Endothelial cell of umbilical vein (primary cell): Measurements from ENCODE around the gene POLN. TPM values are rescaled to one million over a fixed set of nuclear protein-coding genes. Genes with fewer than 3 reads are reported as not detected.

Experiments used
- BruUV-seq: library from RNA; stranded (reverse); fragments of 400-500 nt; replicated peaks from 2 replicates; lab custom pipeline; 2021; lab: Mats Ljungman, UMichigan
- CTCF ChIA-PET: fragments of 300-600, 350-600 bp; sonication (Branson Sonifier 250); formaldehyde crosslinking; loops from one replicate; lab custom pipeline; 2021; ENCODE audit warnings: antibody characterized with exemption, inconsistent platforms; lab: Charles Lee
- POLR2A ChIA-PET: fragments of 300-600, 350-600 bp; sonication (Branson Sonifier 250); formaldehyde crosslinking; loops from one replicate; lab custom pipeline; 2021; ENCODE audit warnings: antibody characterized with exemption, inconsistent platforms; lab: Charles Lee
- DNase-seq: peaks from one replicate; pipeline ENCODE4 v3.0.0-alpha.2; 2011; ENCODE audit warnings: low read depth, low spot score
- FAIRE-seq: peaks from 2 replicates; lab custom pipeline; 2011; peaks lifted over from hg19 to GRCh38; lab: Jason Lieb, UNC
- H2AFZ ChIP-seq: 2 replicates; pipeline ENCODE4 v1.6.0; 2012; ENCODE audit warnings: low read depth, low read length, control low read depth, inconsistent platforms
- H3K27ac ChIP-seq: 2 replicates; pipeline ENCODE4 v1.5.1; 2011; ENCODE audit warnings: low read depth, mild to moderate bottlenecking, control low read depth, low read length, moderate library complexity; ENCODE audit not compliant: insufficient read depth
- H3K27me3 ChIP-seq, 2 experiments: 2 replicates each; pipeline versions ENCODE4 v1.6.0 to v1.6.1; 2011; ENCODE audit warnings: low read length in 2 of 2, mixed read lengths in 1 of 2; ENCODE audit not compliant: control insufficient read depth in 2 of 2, insufficient read depth in 2 of 2
- H3K36me3 ChIP-seq, 2 experiments: 2 replicates in 1 of 2; 3 replicates in 1 of 2; pipeline ENCODE4 v1.5.1; 2011; ENCODE audit warnings: low read length in 2 of 2, mild to moderate bottlenecking in 1 of 2, moderate library complexity in 1 of 2; ENCODE audit not compliant: control insufficient read depth in 2 of 2, insufficient read depth in 2 of 2; ENCODE audit errors: extremely low read depth in 1 of 2
- H3K4me1 ChIP-seq: 3 replicates; pipeline ENCODE4 v1.5.1; 2011; ENCODE audit warnings: mild to moderate bottlenecking, low read length; ENCODE audit not compliant: control insufficient read depth, insufficient read depth; ENCODE audit errors: extremely low read depth
- H3K4me2 ChIP-seq: 2 replicates; pipeline ENCODE4 v1.6.1; 2011; ENCODE audit warnings: low read length, control low read depth, mixed read lengths; ENCODE audit not compliant: insufficient read depth
- H3K4me3 ChIP-seq, 3 experiments: fragments of 200-600 bp in 1 of 3; sonication (generic), shearing (Covaris generic) in 1 of 3; replicated peaks in 1 of 3; 2 replicates each; pipeline ENCODE4 v1.5.1; 2011 to 2016; ENCODE audit warnings: control low read depth in 3 of 3, low read length in 3 of 3, mild to moderate bottlenecking in 2 of 3, inconsistent platforms in 1 of 3, low read depth in 1 of 3, moderate library complexity in 1 of 3; ENCODE audit not compliant: insufficient read depth in 1 of 3
- H3K79me2 ChIP-seq: 2 replicates; pipeline ENCODE4 v1.6.0; 2012; ENCODE audit warnings: low read length, inconsistent platforms; ENCODE audit not compliant: control insufficient read depth, insufficient read depth
- H3K9ac ChIP-seq: replicated peaks from 2 replicates; pipeline ENCODE3; 2011; ENCODE audit warnings: low read length, control low read depth; ENCODE audit not compliant: insufficient read depth; ENCODE audit errors: extremely low read depth
- H3K9me1 ChIP-seq: replicated peaks from 3 replicates; pipeline ENCODE4 v1.6.0; 2011; ENCODE audit warnings: mild to moderate bottlenecking, low read length; ENCODE audit not compliant: control insufficient read depth, insufficient read depth; ENCODE audit errors: extremely low read depth
- H3K9me3 ChIP-seq: replicated peaks from 2 replicates; pipeline ENCODE4 v1.5.1; 2012; ENCODE audit warnings: low read length, inconsistent platforms; ENCODE audit not compliant: control insufficient read depth, insufficient read depth
- H4K20me1 ChIP-seq: replicated peaks from 2 replicates; pipeline ENCODE3; 2011; ENCODE audit warnings: mild to moderate bottlenecking, low read length; ENCODE audit not compliant: control insufficient read depth, insufficient read depth; ENCODE audit errors: extremely low read depth
- CTCF ChIP-seq, 2 donors: IDR thresholded peaks; 1 replicate in 1 of 2; 2 replicates in 1 of 2; pipeline ENCODE4 v1.5.1; 2011; ENCODE audit warnings: low read length in 2 of 2, mild to moderate bottlenecking in 2 of 2, moderate library complexity in 2 of 2, control low read depth in 1 of 2, inconsistent platforms in 1 of 2, low read depth in 1 of 2; ENCODE audit not compliant: insufficient read depth in 1 of 2; ENCODE audit errors: extremely low read depth in 1 of 2
- EZH2 ChIP-seq: IDR thresholded peaks from 2 replicates; pipeline ENCODE4 v1.6.1; 2012; ENCODE audit warnings: borderline replicate concordance, low read depth, mild to moderate bottlenecking, moderate library complexity, low read length, inconsistent platforms; ENCODE audit not compliant: severe bottlenecking
- FOS ChIP-seq: IDR thresholded peaks from 2 replicates; pipeline ENCODE4 v1.6.1; 2011; ENCODE audit warnings: mild to moderate bottlenecking, low read length, moderate library complexity, borderline replicate concordance; ENCODE audit not compliant: insufficient read depth
- GATA2 ChIP-seq: IDR thresholded peaks from 2 replicates; pipeline ENCODE4 v1.7.0; 2011; ENCODE audit warnings: low read depth, mild to moderate bottlenecking, moderate library complexity, mixed read lengths, low read length; ENCODE audit not compliant: insufficient read length, insufficient read depth
- JUN ChIP-seq: IDR thresholded peaks from 2 replicates; pipeline ENCODE4 v1.6.1; 2011; ENCODE audit warnings: borderline replicate concordance, low read depth; ENCODE audit not compliant: insufficient read length, insufficient read depth
- MAX ChIP-seq: IDR thresholded peaks from 2 replicates; pipeline ENCODE4 v1.6.1; 2011; ENCODE audit not compliant: insufficient read depth, insufficient read length
- MYC ChIP-seq: IDR thresholded peaks from one replicate; pipeline ENCODE4 v1.6.1; 2011; ENCODE audit warnings: mild to moderate bottlenecking, low read depth, low read length
- POLR2A ChIP-seq: IDR thresholded peaks from 2 replicates; pipeline ENCODE4 v1.6.1; 2012; ENCODE audit warnings: low read depth, mild to moderate bottlenecking, control low read depth, low read length
- POLR2AphosphoS5 ChIP-seq: IDR thresholded peaks from 2 replicates; pipeline ENCODE4 v1.6.1; 2012; ENCODE audit warnings: low read depth, mild to moderate bottlenecking, control low read depth, low read length, moderate library complexity; ENCODE audit not compliant: insufficient read depth
- dilution Hi-C: fragments of 300-500 bp; cut with MboI; formaldehyde crosslinking; loops from one replicate; pipeline ENCODE4 v1.15.0; 2019; ENCODE audit warnings: low sequenced_read_pairs; ENCODE audit not compliant: extremely low pct_ligation_motif_present
- intact Hi-C: fragments of 100-400 bp; cut with micrococcal nuclease; formaldehyde crosslinking; loops from one replicate; pipeline ENCODE4 v1.10.0; 2022
- polyA plus RNA-seq, 4 experiments: library from polyadenylated mRNA; depleted of rRNA in 3 of 4; stranded (reverse) in 3 of 4; unstranded in 1 of 4; fragments of >200 nt; gene quantifications; 2 replicates each; pipeline versions ENCODE4 v1.2.1 to v1.2.3, GENCODE V29; 2011 to 2012; ENCODE audit warnings: missing spikeins in 1 of 4
- total RNA-seq: library from RNA; stranded (reverse); gene quantifications from 2 replicates; pipeline ENCODE4 v1.2.3, GENCODE V29; 2021

POLN gene
- total and polyA plus RNA-seq, 2 donors (not counting 3 experiments of a cell fraction or from before 2014, with no cell fraction given) = 1.3 to 4.2 TPM

DNA sequence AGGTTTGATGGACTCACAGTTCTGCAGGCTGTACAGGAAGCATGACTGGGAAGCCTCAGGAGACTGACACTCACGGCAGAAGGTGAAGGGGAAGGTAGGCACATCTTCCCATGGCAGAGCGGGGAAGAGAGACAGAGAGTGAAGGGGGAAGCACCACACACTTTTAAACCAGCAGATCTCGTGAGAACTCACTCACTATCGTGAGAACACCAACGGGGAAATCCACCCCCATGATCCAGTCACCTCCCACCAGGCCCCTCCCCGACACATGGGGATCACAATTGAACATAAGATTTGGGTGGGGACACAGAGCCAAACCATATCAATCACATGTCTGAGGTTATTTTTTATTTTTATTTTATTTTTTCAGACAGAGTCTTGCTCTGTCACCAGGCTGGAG is 187.7 kb downstream of the POLN start:
- intact Hi-C loops = no loop called here
- Histone ChIP-seq H3K9me1 (no peaks in the 10 kb centered on the region), H3K27me3 (peaks cover 38 to 43% of the 10 kb centered on the region in 2 experiments), H2AFZ (no peak overlapping the region), H3K4me3 (no peak overlapping the region), H3K4me1 (no peaks in the 10 kb centered on the region), H3K4me2 (no peak overlapping the region), H3K9ac (no peak overlapping the region), H3K36me3 (no peaks in the 10 kb centered on the region), H3K9me3 (no peaks in the 10 kb centered on the region), H3K27ac (no peak overlapping the region), H4K20me1 (no peaks in the 10 kb centered on the region), H3K79me2 (no peaks in the 10 kb centered on the region)
- FAIRE-seq (no peak), DNase-seq (no peak)
- POLR2A ChIA-PET = no interaction called here
- TF ChIP-seq POLR2AphosphoS5 = no peak
- no peak for TF ChIP-seq POLR2A
- TF ChIP-seq MAX = no peak
- TF ChIP-seq JUN = no peak
- TF ChIP-seq CTCF (IDR thresholded peaks at IDR 0.05; ENCODE audit: extremely low read depth in 1 of 2, insufficient read depth in 1 of 2, low read depth in 1 of 2, low read length in 2 of 2) = no peak
- no peak for TF ChIP-seq GATA2
- no peak for TF ChIP-seq MYC
- no peak for TF ChIP-seq EZH2
- no peak for TF ChIP-seq FOS
- CTCF ChIA-PET = no interaction called here
- dilution Hi-C loops = no loop called here
- no TSS peak for BruUV-seq
